HG03354 (cell line): Measurements from ENCODE around the gene CABP4.

Experiments
- ATAC-seq: cut with Tn5 transposase; IDR thresholded peaks from one replicate; pipeline ENCODE4 v1.9.1; 2021; ENCODE audit warnings: mild to moderate bottlenecking; ENCODE audit not compliant: unreplicated experiment, poor library complexity, severe bottlenecking

The CABP4 gene

DNA sequence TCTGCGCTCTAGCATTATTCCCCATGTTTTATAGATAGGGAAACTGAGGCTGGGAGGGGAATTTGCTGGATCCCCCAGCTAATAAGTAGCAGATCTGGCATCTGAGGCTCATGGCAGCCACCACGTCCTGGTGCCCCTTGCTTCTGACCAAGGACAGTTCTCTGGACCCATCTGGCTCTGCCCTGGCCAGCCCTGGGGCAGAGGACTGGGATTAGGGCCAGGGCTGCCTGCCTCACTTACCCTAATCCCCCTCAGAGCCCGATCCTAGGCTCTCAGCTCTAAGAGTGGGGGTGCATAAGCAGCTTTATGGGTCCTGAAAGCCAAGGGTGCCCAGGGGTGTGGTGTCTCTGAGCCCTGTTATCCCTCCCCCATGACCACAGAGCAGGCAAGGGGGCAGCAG lies at the start of gene CABP4:
TSS of gene CABP4 (plus strand) at position 301 of the 400 bp plus-strand sequence. CDS start at position 371, 70 bp downstream.
- ATAC-seq = no peak

DNA sequence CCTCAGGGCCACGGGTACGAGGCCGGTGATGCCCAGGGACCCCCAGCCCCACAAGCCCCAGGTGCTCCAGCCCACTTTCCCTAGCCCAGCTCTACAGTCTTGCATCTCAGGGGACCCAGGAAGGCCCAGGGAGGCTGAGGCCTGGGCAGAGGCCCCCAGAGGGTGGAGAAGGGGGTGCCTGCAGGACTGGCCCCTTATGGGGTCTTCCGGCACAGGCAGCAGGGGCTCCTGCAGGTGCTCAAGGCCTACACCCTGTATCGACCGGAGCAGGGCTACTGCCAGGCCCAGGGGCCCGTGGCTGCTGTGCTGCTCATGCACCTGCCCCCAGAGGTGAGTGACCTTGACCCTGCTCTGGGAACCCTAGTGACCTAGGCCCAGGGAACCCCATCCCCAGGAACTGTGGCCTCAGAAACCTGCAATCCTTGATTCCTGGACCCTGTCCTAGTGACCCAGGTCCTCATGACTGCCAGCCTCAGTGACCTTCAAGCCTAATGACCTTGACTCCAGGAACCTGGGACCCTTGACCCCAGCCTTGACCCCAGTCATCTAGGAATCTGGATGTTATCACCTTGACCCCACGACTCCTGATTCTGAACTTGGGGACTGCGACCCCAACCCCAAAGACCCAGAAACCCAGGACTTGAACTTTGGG lies 49.3 kb upstream of the CABP4 start:
- no peak for ATAC-seq

DNA sequence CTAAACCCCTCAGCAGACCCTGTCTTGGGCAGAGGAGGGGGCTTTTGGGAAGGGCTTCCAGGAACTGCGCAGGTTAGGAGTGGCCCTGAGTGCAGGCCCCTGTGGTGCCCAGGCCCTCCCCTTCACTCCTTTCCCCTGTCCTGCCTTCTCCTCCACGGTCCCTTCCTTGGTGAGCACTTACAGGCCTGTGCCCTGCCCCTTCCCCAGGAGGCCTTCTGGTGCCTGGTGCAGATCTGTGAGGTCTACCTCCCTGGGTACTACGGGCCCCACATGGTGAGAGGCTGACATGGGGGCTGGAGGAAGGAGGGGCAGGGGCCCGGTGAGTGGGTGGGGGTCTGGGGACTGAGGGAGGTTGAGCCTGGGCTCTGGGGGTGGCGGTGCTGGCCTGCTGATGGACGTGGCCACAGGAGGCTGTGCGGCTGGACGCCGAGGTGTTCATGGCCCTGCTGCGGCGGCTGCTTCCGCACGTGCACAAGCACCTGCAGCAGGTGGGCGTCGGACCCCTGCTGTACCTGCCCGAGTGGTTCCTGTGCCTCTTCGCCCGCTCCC lies 48.7 kb upstream of the CABP4 start:
- no peak for ATAC-seq

DNA sequence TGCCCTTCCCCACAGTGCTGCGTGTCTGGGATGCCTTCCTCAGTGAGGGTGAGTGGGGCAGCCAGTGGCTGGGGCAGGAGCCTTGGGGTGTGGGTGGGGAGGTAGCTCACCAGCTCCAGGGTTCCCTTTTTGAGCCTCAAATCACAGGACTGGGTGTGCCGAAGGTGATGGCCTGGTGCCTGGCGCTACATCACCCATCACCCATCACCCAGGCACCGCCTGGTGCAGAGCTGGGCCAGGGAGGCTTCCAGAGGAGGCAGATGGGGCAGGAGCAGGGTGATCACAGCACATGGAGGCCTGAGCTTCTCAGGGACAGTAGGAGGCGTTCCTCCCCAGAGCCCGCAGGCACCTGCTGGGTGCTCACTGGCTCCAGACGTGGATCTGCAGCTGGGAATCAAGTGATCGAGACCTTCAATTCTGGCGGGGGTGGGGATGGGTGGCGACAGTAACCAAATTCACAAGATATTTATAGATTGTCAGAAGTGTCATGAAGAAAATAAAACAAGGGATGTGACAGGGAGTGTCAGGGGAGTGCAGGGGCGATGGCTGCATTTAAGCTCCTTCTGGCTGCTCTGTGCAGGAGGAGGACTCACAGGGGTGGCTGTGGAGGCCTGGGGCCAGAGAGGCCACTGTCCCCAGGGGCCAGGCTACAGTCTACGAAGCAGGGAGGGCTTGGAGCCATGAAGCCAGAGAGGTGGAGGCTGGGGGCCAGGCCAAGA lies 48.0 kb upstream of the CABP4 start:
- ATAC-seq = no peak

DNA sequence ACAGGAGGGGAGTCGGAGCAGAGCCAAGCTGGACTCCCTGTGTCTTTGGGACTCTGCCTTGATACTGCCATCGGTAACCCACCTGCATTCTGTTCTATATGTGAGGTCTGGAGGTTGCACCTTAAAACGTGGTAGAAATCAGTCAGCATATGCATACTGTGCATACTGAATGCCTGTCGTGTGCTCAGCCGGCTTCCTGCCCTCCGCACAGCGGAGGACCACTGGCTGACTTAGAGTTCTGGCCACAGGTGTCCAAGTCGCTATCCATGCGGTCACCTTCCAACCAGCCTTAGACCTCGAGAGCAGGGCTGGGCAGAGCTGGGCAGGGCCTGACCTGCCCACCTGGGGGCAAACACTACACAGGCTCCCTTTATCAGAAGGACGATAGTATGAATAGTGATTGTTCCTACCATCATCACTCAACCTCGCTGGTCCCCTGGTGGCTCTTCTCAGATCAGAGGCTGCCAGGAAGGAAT lies 47.4 kb upstream of the CABP4 start:
- ATAC-seq = no peak

DNA sequence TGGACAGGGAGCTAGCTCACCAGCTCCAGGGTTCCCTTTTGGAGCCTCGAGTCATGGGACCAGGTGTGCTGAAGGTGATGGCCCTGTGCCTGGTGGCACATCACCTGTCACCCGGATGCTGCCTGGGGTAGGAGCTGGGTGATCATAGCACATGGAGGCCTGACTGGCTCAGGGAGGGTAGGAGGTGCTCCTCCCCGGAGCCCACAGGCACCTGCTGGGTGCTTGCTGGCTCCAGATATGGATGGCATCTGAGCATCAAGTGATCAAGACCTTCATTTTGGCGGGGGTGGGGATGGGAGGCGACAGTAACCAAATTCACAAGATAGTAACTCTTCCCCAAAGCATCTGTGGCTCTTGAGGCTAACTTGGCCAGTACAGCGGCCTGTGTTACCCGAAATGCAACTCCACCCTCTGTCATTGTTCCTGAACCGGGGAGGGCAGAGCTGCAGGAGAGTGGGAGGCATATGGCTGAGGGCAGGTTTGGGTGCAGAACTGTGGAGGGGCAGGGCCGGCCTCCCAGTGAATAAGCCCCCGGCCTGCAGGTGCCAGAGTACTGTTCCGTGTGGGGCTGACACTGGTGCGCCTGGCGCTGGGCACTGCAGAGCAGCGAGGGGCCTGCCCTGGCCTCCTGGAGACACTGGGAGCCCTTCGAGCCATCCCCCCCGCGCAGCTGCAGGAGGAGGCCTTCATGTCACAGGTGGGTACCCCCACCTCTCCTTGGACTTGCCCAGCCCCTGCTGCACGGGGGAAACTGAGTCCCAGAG lies 46.5 kb upstream of the CABP4 start:
- ATAC-seq = no peak

DNA sequence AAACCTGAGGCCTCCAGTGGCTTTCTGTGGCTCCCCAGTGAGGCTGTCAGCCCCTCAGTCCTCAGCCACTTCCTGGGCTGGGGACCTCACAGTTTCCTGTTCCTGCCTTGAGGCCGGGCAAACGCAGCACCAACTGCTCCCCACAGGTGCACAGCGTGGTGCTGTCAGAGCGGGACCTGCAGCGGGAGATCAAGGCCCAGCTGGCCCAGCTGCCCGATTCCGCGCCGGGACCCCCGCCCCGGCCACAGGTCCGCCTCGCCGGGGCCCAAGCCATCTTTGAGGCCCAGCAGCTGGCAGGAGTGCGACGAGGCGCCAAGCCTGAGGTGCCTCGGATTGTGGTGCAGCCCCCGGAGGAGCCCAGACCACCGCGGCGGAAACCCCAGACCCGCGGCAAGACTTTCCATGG lies 45.9 kb upstream of the CABP4 start:
- peak; percentile 63 for ATAC-seq

DNA sequence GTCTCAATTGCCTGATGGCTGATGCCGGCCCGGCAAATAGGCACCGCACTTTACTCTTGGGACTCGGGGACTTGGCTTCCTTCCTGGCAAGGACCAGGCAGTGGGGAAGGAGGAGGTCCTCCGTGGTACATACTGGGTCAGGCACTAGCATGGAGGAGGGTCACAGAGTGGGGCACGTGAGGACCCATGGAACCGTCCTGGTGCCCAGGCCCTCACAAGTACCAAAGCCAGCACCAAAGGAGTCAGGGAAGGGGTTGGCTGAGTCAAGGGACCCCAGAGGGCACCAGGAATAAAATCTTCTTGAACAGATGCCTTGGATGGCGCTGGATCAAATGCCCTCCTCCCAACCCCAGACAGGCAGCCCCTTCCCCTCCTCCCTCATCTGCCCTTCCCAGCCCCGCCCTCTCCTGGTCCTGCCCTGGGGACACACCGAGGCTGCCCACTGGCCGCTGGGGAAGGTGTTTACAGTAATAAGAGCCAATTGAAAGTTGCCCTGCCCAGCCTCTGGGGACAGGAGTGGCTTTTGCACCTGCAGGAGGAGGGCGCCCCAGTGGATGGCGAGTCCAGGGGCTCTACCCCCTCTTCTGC lies 45.3 kb upstream of the CABP4 start:
- peak; percentile 7 for ATAC-seq

DNA sequence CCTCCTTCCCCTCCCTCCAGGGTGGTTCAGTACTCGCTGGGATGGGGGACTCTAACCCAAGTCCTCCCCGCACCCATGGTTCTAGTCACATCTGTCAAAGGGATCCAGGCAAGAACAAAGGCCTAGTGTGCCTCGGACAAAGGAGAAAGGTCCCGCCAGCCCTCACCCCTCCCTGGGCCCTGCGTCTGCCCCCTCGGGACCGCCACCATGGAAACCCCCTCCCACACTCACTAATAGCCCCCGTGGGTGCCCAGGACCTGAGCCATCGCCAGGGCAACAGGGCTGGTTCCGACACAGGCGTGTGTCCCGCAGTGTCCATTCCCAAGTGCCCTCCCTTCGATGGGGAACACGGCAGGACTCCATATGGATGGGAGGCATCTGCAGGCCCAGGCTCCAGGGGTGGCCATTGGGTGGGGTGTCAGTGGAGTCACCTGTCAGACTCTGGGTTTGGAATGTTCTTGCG lies 44.8 kb upstream of the CABP4 start:
- no peak for ATAC-seq

DNA sequence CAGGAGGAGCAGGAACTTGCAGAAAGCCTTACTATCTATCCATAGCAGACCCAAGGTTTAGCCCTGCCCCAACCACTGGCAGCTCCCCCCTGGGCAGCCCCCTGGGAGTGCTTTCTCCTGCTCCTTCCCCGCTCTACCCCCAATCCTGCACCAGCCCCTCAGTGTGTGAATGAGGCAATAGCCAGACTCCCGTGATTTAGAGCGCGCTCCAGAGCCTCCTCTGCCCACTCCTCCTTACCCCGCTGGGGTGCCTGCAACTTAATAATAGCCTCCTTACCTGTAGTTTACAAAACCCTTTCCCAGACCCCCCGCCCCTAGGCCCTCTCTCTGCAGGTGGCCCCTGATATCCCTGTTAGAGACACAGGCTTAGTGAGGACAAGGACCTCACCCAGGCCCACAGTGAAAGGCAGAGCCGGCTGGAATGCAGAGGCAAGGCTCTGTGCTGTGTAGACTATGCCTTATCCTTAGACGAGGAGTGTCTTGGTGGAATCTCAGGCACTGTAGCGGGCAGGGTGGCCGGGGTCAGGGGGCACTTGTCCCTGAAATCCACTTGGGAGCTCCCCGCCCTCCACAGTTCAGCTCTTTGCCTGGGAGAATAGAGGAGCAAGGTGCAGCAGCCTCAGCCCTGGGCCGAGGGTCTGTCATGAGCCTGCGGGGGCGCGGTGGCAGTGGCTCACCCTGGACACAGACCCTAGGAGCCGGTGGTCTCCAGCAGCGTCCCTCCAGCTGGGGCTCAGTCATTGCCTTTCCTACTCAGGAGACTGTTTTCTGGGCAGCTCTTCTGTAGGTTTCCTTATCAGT lies 44.0 kb upstream of the CABP4 start:
- ATAC-seq = no peak

DNA sequence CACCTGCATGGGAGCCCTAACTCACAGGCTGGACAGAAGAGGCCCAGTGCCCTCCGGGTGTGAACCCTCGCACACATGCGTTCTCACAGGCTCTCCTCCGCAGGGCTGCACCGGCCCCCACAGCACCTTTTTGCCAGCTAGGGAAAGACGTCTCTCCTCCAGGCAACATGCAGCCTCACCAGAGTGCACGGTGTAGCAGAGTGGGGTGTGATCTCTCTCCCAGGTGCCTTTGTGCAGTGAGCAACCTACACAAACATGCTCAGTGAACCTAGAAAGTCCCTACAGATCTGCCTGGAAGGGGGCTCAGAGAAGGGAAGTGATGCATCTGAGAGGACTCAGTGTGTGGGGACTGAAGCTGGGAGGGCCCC lies 43.4 kb upstream of the CABP4 start:
- ATAC-seq = no peak

DNA sequence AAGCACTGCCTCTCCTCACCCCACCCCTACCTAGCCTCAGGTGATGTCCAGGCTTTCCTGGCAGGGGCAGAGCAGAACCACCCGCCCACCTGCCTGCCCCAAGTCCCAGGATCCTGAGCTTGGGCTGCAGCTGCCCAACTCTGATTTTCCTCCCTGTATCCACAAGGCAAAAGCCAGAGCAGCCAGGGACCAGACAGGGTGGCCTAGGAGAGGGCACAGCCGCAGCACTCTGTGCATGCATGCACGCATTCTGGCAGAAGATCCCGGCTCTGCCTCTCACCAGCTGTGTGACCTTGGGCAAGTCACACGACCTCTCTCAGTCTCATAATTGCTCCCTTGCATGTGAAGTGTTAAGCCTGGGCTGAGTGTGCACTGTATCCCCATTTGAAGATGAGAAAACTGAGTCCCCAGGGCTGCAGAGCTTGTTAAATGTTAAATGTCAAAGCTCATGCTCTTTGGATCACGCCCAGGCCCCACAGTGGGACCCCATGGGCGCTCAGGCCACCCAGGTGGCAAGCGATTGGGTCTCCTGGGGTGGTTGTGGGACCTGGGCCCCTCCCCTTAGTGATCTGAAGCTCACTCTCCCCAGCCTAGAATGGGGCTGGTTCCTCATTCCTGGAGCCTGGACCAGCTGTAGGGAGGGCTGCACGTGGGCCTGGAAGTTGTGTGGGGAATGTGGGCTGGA lies 42.5 kb upstream of the CABP4 start:
- no peak for ATAC-seq

DNA sequence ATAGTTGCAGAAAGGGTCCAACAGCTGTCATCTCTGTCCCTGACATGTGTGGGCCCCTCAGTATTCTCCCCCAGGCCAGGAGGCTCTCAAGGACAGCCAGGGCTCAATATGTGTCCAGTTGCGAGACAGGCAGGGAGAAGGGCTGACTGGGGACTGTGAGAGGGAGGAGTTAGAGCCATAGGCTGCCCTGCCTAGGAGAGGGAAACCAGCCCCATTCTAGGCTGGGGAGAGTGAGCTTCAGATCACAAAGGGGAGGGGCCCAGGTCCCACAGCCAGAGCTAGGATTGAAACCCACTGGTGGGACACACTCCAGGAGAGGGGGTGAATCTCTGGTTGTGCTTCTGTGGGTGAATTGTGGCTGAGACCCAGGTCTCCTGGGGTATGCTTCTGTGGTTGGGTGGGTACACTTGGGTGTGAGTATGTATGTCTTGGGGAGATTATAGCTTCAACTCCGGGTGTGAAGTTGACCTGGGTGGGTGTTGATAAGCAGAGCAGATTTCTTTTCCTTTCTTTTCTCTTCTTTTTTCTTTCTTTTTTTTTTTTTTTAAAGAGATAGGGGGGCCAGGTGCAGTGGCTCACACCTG lies 41.8 kb upstream of the CABP4 start:
- no peak for ATAC-seq

DNA sequence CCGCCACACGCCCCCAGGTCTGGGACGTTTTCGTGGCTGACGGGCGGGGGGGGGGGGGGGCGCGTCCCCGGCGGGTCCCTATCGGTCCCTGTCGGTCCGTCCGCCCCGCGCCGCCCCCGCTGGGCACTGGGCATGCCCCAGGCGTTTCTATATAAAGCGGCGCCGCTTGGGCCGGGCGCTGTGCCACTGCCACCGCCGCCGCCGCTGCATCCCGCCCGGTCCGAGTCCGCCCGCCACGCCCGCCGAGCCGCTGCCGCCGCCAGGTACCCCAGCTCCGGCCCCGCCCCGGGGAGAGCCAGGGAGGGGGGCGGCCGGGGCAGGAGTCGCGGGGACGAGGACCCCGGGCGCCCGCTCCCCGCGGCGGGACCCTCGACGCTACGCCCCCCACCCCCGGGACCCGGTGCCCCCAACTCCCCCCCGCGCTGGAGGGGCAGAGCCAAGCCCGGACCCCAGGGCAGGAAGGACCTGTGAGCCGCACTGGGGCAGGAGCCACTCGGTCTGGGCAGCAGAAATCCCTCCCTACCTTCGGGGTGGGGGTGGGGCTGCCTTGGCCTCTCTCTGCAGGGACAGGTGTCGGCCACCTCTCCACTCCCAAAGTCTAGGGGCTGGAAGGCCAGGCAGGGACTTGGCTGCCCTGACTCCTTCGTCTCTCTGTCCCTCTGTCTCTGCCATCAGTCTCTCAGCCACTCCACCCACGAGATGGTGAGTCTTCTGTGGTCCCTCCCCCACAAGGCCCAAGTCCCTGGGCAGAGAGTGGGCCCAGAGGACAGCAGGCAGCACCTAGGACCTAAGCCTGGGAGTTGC lies 39.5 kb upstream of the CABP4 start, which contains the start of gene CARNS1:
TSS of gene CARNS1 (plus strand) at position 178 of the 804 bp plus-strand sequence. CDS start at position 700, 522 bp downstream.
- ATAC-seq = no peak

DNA sequence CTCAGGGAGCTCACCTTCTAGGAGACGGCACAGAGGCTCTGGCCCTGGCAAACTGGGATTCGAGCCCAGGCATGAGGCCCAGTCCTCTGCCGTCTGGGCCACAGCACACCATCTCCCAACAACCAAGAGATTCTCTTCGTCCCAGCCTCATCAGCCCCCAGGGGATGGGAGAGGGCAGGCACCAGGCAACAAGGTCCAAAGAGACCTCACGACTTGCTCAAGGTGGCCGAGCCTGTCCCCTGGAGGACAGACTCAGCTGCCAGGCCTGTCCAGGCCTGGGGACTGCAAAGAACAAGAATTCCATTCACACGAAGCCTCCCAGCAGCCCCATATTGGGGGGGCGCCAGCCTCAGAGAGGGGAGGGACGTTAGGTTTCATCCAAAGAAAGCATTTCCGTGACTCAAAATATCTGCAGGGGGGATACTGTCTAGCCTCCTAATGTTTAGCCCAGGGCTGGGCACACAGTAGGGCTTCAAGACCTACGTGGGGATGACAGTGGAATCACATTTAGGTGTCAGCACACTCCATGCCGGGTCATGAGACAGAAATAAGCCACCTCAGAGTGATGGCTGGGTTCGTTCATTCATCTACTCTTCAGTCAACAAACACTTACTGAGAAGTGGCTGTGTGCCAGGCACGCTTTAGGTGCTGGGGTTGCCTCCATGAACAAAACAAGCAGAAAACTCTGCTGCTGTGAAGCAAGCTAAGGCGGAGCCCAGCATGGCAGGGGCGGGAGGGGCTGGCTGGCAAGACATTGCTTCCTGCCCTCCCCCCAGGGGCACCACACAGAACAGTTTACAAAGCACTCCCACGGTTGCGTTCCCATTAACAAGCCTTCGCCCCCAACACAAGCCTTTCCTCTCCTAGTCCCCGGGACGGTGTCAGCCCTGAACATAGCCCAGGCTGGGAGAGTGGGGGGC lies 38.5 kb upstream of the CABP4 start:
- ATAC-seq = no peak

DNA sequence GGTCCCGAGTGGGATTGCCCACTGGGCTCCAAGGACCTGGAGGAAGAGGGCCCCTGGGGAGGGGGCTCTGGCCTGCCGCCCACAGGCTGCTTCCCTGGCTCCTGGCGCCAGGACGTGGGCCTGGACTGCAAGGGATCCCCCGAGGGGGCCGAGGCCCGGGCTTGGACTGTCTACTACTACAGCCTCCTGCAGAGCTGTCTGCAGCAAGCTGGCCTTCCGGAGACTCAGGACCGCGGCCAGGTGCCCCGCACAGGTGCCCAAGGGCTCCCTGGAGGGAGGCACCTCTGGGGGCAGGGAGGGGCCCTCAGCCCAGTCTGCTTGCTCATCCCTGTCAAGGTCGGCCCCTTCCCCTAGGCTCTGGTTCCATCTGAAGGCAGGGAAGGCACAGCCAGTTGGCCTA lies 37.7 kb upstream of the CABP4 start:
- ATAC-seq = no peak
